ENCODE measurements around the gene EREG.
A peak's percentile ranks its signal among the peaks of the same experiment; 100 is the strongest.

Gene EREG

DNA sequence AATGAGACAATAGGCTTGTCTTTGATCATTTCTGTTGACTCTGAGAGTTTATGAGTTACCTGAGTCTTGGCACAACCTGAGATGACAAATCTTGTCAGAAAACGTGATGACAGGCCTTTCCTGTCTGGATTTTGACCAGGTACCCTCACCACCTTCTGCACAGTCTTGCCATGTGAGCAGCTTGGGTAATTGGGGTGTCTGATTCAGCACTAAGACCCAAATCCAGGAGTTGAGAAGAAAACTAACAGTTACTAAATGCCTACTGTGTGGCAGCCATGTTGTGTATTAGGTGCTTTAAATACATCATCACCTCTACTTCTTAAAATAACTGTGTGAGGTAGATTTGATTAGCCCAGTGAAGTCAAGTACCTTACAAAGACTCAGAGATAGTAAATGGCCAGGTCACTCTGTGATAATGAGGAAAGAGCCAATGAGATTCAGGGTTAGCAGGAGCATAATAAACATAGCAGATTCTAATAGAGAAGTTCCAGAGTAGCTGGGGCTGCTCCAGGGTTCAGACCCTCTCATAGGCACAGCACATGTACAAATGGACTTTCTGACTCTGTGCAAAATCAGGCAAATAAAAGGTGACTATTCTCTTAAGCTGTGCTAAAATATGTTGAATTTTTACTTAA lies 2.8 kb downstream of the EREG start:
- no peak overlapping the region for H3K4me3 ChIP-seq (ENCODE audit: low read depth, low read length)
- TF ChIP-seq MYC (IDR thresholded peaks at IDR 0.05; ENCODE audit: low read depth, low read length), result no peak
- no peak for TF ChIP-seq POLR2A (IDR thresholded peaks at IDR 0.05; ENCODE audit: extremely low read depth, insufficient read length)
- no peak for TF ChIP-seq MAX (IDR thresholded peaks at IDR 0.05; ENCODE audit: low read depth, low read length)
- no peak for TF ChIP-seq CTCF (IDR thresholded peaks at IDR 0.05; ENCODE audit: low read depth, low read length)
- DNase-seq (ENCODE audit: low read depth), result no peak

GRCh38 chr4:74368596-74368995 lies 3.7 kb downstream of the EREG start:
- DNase-seq (ENCODE audit: low read depth), result no peak
- no peak for TF ChIP-seq POLR2A (IDR thresholded peaks at IDR 0.05; ENCODE audit: extremely low read depth, insufficient read length)
- no peak for TF ChIP-seq MYC (IDR thresholded peaks at IDR 0.05; ENCODE audit: low read depth, low read length)
- H3K4me3 ChIP-seq (ENCODE audit: low read depth, low read length), result no peak overlapping the region

GRCh38 chr4:74369855-74370254 lies 4.9 kb downstream of the EREG start:
- no peak for DNase-seq (ENCODE audit: low read depth)
- no peak overlapping the region for H3K4me3 ChIP-seq (ENCODE audit: low read depth, low read length)

GRCh38 chr4:74370912-74371311 lies 6.0 kb downstream of the EREG start:
- TF ChIP-seq MAX (IDR thresholded peaks at IDR 0.05; ENCODE audit: low read depth, low read length) (no peak), POLR2A (IDR thresholded peaks at IDR 0.05; ENCODE audit: extremely low read depth, insufficient read length) (no peak), MYC (IDR thresholded peaks at IDR 0.05; ENCODE audit: low read depth, low read length) (no peak), CTCF (IDR thresholded peaks at IDR 0.05; ENCODE audit: low read depth, low read length) (peak; percentile 70)
- peak; percentile 52 for DNase-seq (ENCODE audit: low read depth)
- H3K4me3 ChIP-seq (ENCODE audit: low read depth, low read length), result no peak overlapping the region

More at GRCh38 chr4:74369855-74370254, 4.9 kb downstream of the EREG start:
- TF ChIP-seq MAX (IDR thresholded peaks at IDR 0.05; ENCODE audit: low read depth, low read length) (no peak), POLR2A (IDR thresholded peaks at IDR 0.05; ENCODE audit: extremely low read depth, insufficient read length) (no peak), CTCF (IDR thresholded peaks at IDR 0.05; ENCODE audit: low read depth, low read length) (no peak), MYC (IDR thresholded peaks at IDR 0.05; ENCODE audit: low read depth, low read length) (no peak)

- TF ChIP-seq MYC (IDR thresholded peaks at IDR 0.05; ENCODE audit: low read depth, low read length) (no peak), POLR2A (IDR thresholded peaks at IDR 0.05; ENCODE audit: extremely low read depth, insufficient read length) (no peak), CTCF (IDR thresholded peaks at IDR 0.05; ENCODE audit: low read depth, low read length) (no peak), MAX (IDR thresholded peaks at IDR 0.05; ENCODE audit: low read depth, low read length) (no peak)
- H3K4me3 ChIP-seq (ENCODE audit: low read depth, low read length), result no peak overlapping the region
- no peak for DNase-seq (ENCODE audit: low read depth)
These were observed 9.2 kb downstream of the EREG start for GRCh38 chr4:74374128-74374527.

DNA sequence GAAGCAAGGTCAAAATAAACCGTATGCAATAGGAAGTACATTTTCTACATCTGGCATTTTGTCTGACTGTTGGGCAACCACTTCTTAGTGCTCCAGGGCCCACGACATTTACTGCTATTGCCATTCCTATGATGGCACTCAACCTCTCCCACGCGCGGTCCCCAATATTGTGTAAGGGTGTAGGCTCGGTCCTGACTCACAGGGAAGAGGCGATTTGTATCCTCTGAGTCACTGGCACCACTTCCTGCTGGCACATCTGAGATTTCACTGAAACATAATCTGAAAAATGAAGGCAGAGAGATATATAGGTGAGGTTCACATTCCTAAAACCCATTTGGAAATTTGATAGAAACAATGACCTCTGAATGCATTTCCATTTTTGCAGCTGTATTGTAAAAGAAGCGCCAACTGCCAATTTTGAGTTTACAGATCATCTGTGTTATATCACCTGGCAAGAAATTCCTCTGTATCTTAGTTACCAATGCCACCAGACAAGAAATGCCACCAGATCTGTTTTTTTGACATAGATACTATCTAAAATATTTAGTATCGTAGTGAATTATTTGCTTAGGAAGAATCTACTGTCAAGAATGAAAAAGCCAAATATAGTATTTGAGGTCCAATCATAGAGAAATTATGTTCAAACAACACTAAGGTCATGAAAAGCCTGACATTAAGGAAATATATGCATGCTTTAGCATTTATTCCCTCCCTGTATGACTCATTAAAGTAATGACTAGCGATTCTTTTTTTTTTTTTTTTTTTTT lies 9.8 kb downstream of the EREG start:
- no peak overlapping the region for H3K4me3 ChIP-seq (ENCODE audit: low read depth, low read length)
- DNase-seq (ENCODE audit: low read depth), result peak; percentile 85
- TF ChIP-seq POLR2A (IDR thresholded peaks at IDR 0.05; ENCODE audit: extremely low read depth, insufficient read length) (no peak), MYC (IDR thresholded peaks at IDR 0.05; ENCODE audit: low read depth, low read length) (no peak), CTCF (IDR thresholded peaks at IDR 0.05; ENCODE audit: low read depth, low read length) (no peak), MAX (IDR thresholded peaks at IDR 0.05; ENCODE audit: low read depth, low read length) (no peak)

All from NB4 (cell line).